Endothelial cell of umbilical vein (primary cell): ENCODE measurements around the gene OR51I2. TPM values are rescaled to one million over a fixed set of nuclear protein-coding genes. Genes with fewer than 3 reads are reported as not detected.

Source experiments
- BruUV-seq: library from RNA; stranded (reverse); fragments of 400-500 nt; replicated peaks from 2 replicates; lab custom pipeline; 2021; lab: Mats Ljungman, UMichigan
- CTCF ChIA-PET: fragments of 300-600, 350-600 bp; sonication (Branson Sonifier 250); formaldehyde crosslinking; loops from one replicate; lab custom pipeline; 2021; ENCODE audit warnings: antibody characterized with exemption, inconsistent platforms; lab: Charles Lee
- POLR2A ChIA-PET: fragments of 300-600, 350-600 bp; sonication (Branson Sonifier 250); formaldehyde crosslinking; loops from one replicate; lab custom pipeline; 2021; ENCODE audit warnings: antibody characterized with exemption, inconsistent platforms; lab: Charles Lee
- DNase-seq: peaks from one replicate; pipeline ENCODE4 v3.0.0-alpha.2; 2011; ENCODE audit warnings: low read depth, low spot score
- FAIRE-seq: peaks from 2 replicates; lab custom pipeline; 2011; peaks lifted over from hg19 to GRCh38; lab: Jason Lieb, UNC
- H2AFZ ChIP-seq: 2 replicates; pipeline ENCODE4 v1.6.0; 2012; ENCODE audit warnings: low read depth, low read length, control low read depth, inconsistent platforms
- H3K27ac ChIP-seq: 2 replicates; pipeline ENCODE4 v1.5.1; 2011; ENCODE audit warnings: low read depth, mild to moderate bottlenecking, control low read depth, low read length, moderate library complexity; ENCODE audit not compliant: insufficient read depth
- H3K27me3 ChIP-seq, 2 experiments: 2 replicates each; pipeline versions ENCODE4 v1.6.0 to v1.6.1; 2011; ENCODE audit warnings: low read length in 2 of 2, mixed read lengths in 1 of 2; ENCODE audit not compliant: control insufficient read depth in 2 of 2, insufficient read depth in 2 of 2
- H3K36me3 ChIP-seq, 2 experiments: 2 replicates in 1 of 2; 3 replicates in 1 of 2; pipeline ENCODE4 v1.5.1; 2011; ENCODE audit warnings: low read length in 2 of 2, mild to moderate bottlenecking in 1 of 2, moderate library complexity in 1 of 2; ENCODE audit not compliant: control insufficient read depth in 2 of 2, insufficient read depth in 2 of 2; ENCODE audit errors: extremely low read depth in 1 of 2
- H3K4me1 ChIP-seq: 3 replicates; pipeline ENCODE4 v1.5.1; 2011; ENCODE audit warnings: mild to moderate bottlenecking, low read length; ENCODE audit not compliant: control insufficient read depth, insufficient read depth; ENCODE audit errors: extremely low read depth
- H3K4me2 ChIP-seq: 2 replicates; pipeline ENCODE4 v1.6.1; 2011; ENCODE audit warnings: low read length, control low read depth, mixed read lengths; ENCODE audit not compliant: insufficient read depth
- H3K4me3 ChIP-seq, 3 experiments: fragments of 200-600 bp in 1 of 3; sonication (generic), shearing (Covaris generic) in 1 of 3; replicated peaks in 1 of 3; 2 replicates each; pipeline ENCODE4 v1.5.1; 2011 to 2016; ENCODE audit warnings: control low read depth in 3 of 3, low read length in 3 of 3, mild to moderate bottlenecking in 2 of 3, inconsistent platforms in 1 of 3, low read depth in 1 of 3, moderate library complexity in 1 of 3; ENCODE audit not compliant: insufficient read depth in 1 of 3
- H3K79me2 ChIP-seq: 2 replicates; pipeline ENCODE4 v1.6.0; 2012; ENCODE audit warnings: low read length, inconsistent platforms; ENCODE audit not compliant: control insufficient read depth, insufficient read depth
- H3K9ac ChIP-seq: replicated peaks from 2 replicates; pipeline ENCODE3; 2011; ENCODE audit warnings: low read length, control low read depth; ENCODE audit not compliant: insufficient read depth; ENCODE audit errors: extremely low read depth
- H3K9me1 ChIP-seq: replicated peaks from 3 replicates; pipeline ENCODE4 v1.6.0; 2011; ENCODE audit warnings: mild to moderate bottlenecking, low read length; ENCODE audit not compliant: control insufficient read depth, insufficient read depth; ENCODE audit errors: extremely low read depth
- H3K9me3 ChIP-seq: replicated peaks from 2 replicates; pipeline ENCODE4 v1.5.1; 2012; ENCODE audit warnings: low read length, inconsistent platforms; ENCODE audit not compliant: control insufficient read depth, insufficient read depth
- H4K20me1 ChIP-seq: replicated peaks from 2 replicates; pipeline ENCODE3; 2011; ENCODE audit warnings: mild to moderate bottlenecking, low read length; ENCODE audit not compliant: control insufficient read depth, insufficient read depth; ENCODE audit errors: extremely low read depth
- CTCF ChIP-seq, 2 donors: IDR thresholded peaks; 1 replicate in 1 of 2; 2 replicates in 1 of 2; pipeline ENCODE4 v1.5.1; 2011; ENCODE audit warnings: low read length in 2 of 2, mild to moderate bottlenecking in 2 of 2, moderate library complexity in 2 of 2, control low read depth in 1 of 2, inconsistent platforms in 1 of 2, low read depth in 1 of 2; ENCODE audit not compliant: insufficient read depth in 1 of 2; ENCODE audit errors: extremely low read depth in 1 of 2
- EZH2 ChIP-seq: IDR thresholded peaks from 2 replicates; pipeline ENCODE4 v1.6.1; 2012; ENCODE audit warnings: borderline replicate concordance, low read depth, mild to moderate bottlenecking, moderate library complexity, low read length, inconsistent platforms; ENCODE audit not compliant: severe bottlenecking
- FOS ChIP-seq: IDR thresholded peaks from 2 replicates; pipeline ENCODE4 v1.6.1; 2011; ENCODE audit warnings: mild to moderate bottlenecking, low read length, moderate library complexity, borderline replicate concordance; ENCODE audit not compliant: insufficient read depth
- GATA2 ChIP-seq: IDR thresholded peaks from 2 replicates; pipeline ENCODE4 v1.7.0; 2011; ENCODE audit warnings: low read depth, mild to moderate bottlenecking, moderate library complexity, mixed read lengths, low read length; ENCODE audit not compliant: insufficient read length, insufficient read depth
- JUN ChIP-seq: IDR thresholded peaks from 2 replicates; pipeline ENCODE4 v1.6.1; 2011; ENCODE audit warnings: borderline replicate concordance, low read depth; ENCODE audit not compliant: insufficient read length, insufficient read depth
- MAX ChIP-seq: IDR thresholded peaks from 2 replicates; pipeline ENCODE4 v1.6.1; 2011; ENCODE audit not compliant: insufficient read depth, insufficient read length
- MYC ChIP-seq: IDR thresholded peaks from one replicate; pipeline ENCODE4 v1.6.1; 2011; ENCODE audit warnings: mild to moderate bottlenecking, low read depth, low read length
- POLR2A ChIP-seq: IDR thresholded peaks from 2 replicates; pipeline ENCODE4 v1.6.1; 2012; ENCODE audit warnings: low read depth, mild to moderate bottlenecking, control low read depth, low read length
- POLR2AphosphoS5 ChIP-seq: IDR thresholded peaks from 2 replicates; pipeline ENCODE4 v1.6.1; 2012; ENCODE audit warnings: low read depth, mild to moderate bottlenecking, control low read depth, low read length, moderate library complexity; ENCODE audit not compliant: insufficient read depth
- dilution Hi-C: fragments of 300-500 bp; cut with MboI; formaldehyde crosslinking; loops from one replicate; pipeline ENCODE4 v1.15.0; 2019; ENCODE audit warnings: low sequenced_read_pairs; ENCODE audit not compliant: extremely low pct_ligation_motif_present
- intact Hi-C: fragments of 100-400 bp; cut with micrococcal nuclease; formaldehyde crosslinking; loops from one replicate; pipeline ENCODE4 v1.10.0; 2022
- polyA plus RNA-seq, 4 experiments: library from polyadenylated mRNA; depleted of rRNA in 3 of 4; stranded (reverse) in 3 of 4; unstranded in 1 of 4; fragments of >200 nt; gene quantifications; 2 replicates each; pipeline versions ENCODE4 v1.2.1 to v1.2.3, GENCODE V29; 2011 to 2012; ENCODE audit warnings: missing spikeins in 1 of 4
- total RNA-seq: library from RNA; stranded (reverse); gene quantifications from 2 replicates; pipeline ENCODE4 v1.2.3, GENCODE V29; 2021

The OR51I2 gene
- total and polyA plus RNA-seq, 2 donors (not counting 3 experiments of a cell fraction or from before 2014, with no cell fraction given): not detected

- Histone ChIP-seq H3K27me3 (peaks cover 0 to 3% of the 10 kb centered on the region in 2 experiments), H3K9me1 (no peaks in the 10 kb centered on the region), H2AFZ (no peak overlapping the region), H3K36me3 (no peaks in the 10 kb centered on the region), H4K20me1 (no peaks in the 10 kb centered on the region), H3K4me3 (no peak overlapping the region), H3K4me1 (no peaks in the 10 kb centered on the region), H3K9ac (no peak overlapping the region), H3K9me3 (no peaks in the 10 kb centered on the region), H3K27ac (no peak overlapping the region), H3K4me2 (no peak overlapping the region), H3K79me2 (no peaks in the 10 kb centered on the region)
- TF ChIP-seq CTCF (IDR thresholded peaks at IDR 0.05; ENCODE audit: extremely low read depth in 1 of 2, insufficient read depth in 1 of 2, low read depth in 1 of 2, low read length in 2 of 2): no peak
- TF ChIP-seq GATA2: no peak
- TF ChIP-seq POLR2AphosphoS5: no peak
- no peak for TF ChIP-seq MYC
- TF ChIP-seq MAX: no peak
- no peak for TF ChIP-seq POLR2A
- TF ChIP-seq FOS: no peak
- no peak for TF ChIP-seq JUN
- no peak for TF ChIP-seq EZH2
- DNase-seq (no peak), FAIRE-seq (no peak)
- dilution Hi-C loops (no loop called here), intact Hi-C loops (no loop called here)
- POLR2A ChIA-PET: no interaction called here
- BruUV-seq: no TSS peak
- CTCF ChIA-PET: interaction anchor here (1.5 kb wide), 1 partner anchor 386 kb away, joined by 3 read pairs; no protein-coding TSS in a partner anchor
These were observed 56.4 kb downstream of the OR51I2 start for GRCh38 chr11:5505363-5506048.

Other genes with a start within 250 kb of the OR51I2 start
- not detected in 2 replicates for gene OR51V1, start 248.6 kb upstream of the OR51I2 start, total RNA-seq
- gene OR51V1, start 248.6 kb upstream of the OR51I2 start, polyA plus RNA-seq: not detected in 2 replicates
- gene HBB, start 222.3 kb upstream of the OR51I2 start, total RNA-seq: not detected in 2 replicates
- gene HBB, start 222.3 kb upstream of the OR51I2 start, polyA plus RNA-seq: not detected in 2 replicates
- gene HBD, start 214.8 kb upstream of the OR51I2 start, total RNA-seq: not detected in 2 replicates
- gene HBD, start 214.8 kb upstream of the OR51I2 start, polyA plus RNA-seq: not detected in 2 replicates
- not detected in 2 replicates for gene HBG1, start 199.5 kb upstream of the OR51I2 start, total RNA-seq
- 0.72 TPM in 1 of 2 replicates, not detected in the other for gene HBG1, start 199.5 kb upstream of the OR51I2 start, polyA plus RNA-seq
- gene HBG2, start 194.5 kb upstream of the OR51I2 start, total RNA-seq: not detected in 2 replicates
- 1.2 TPM in 1 of 2 replicates, not detected in the other for gene HBG2, start 194.5 kb upstream of the OR51I2 start, polyA plus RNA-seq
- not detected in 2 replicates for gene HBE1, start 179.4 kb upstream of the OR51I2 start, total RNA-seq
- 0.32 and 0.37 TPM in 2 replicates for gene HBE1, start 179.4 kb upstream of the OR51I2 start, polyA plus RNA-seq
- gene OR51B4, start 147.4 kb upstream of the OR51I2 start, total RNA-seq: not detected in 2 replicates
- gene OR51B4, start 147.4 kb upstream of the OR51I2 start, polyA plus RNA-seq: 0.08 TPM in 1 of 2 replicates, not detected in the other
- gene OR51B2, start 125.0 kb upstream of the OR51I2 start, total RNA-seq: not detected in 2 replicates
- gene OR51B2, start 125.0 kb upstream of the OR51I2 start, polyA plus RNA-seq: not detected in 2 replicates
- gene OR51B5, start 105.8 kb upstream of the OR51I2 start, total RNA-seq: not detected in 2 replicates
- 0.07 TPM in 1 of 2 replicates, not detected in the other for gene OR51B5, start 105.8 kb upstream of the OR51I2 start, polyA plus RNA-seq
- gene OR51B6, start 97.8 kb upstream of the OR51I2 start, total RNA-seq: not detected in 2 replicates
- not detected in 2 replicates for gene OR51B6, start 97.8 kb upstream of the OR51I2 start, polyA plus RNA-seq
- not detected in 2 replicates for gene OR51M1, start 65.5 kb upstream of the OR51I2 start, total RNA-seq
- not detected in 2 replicates for gene OR51M1, start 65.5 kb upstream of the OR51I2 start, polyA plus RNA-seq
- gene OR51Q1, start 27.2 kb upstream of the OR51I2 start, total RNA-seq: not detected in 2 replicates
- not detected in 2 replicates for gene OR51Q1, start 27.2 kb upstream of the OR51I2 start, polyA plus RNA-seq
- not detected in 2 replicates for gene OR51I1, start 7.8 kb upstream of the OR51I2 start, total RNA-seq
- 0.10 TPM in 1 of 2 replicates, not detected in the other for gene OR51I1, start 7.8 kb upstream of the OR51I2 start, polyA plus RNA-seq
- gene OR52D1, start 39.4 kb downstream of the OR51I2 start, total RNA-seq: not detected in 2 replicates
- not detected in 2 replicates for gene OR52D1, start 39.4 kb downstream of the OR51I2 start, polyA plus RNA-seq
- gene UBQLN3, start 60.6 kb downstream of the OR51I2 start, total RNA-seq: not detected in 2 replicates
- not detected in 2 replicates for gene UBQLN3, start 60.6 kb downstream of the OR51I2 start, polyA plus RNA-seq
- 0.28 and 0.33 TPM in 2 replicates for gene UBQLNL, start 67.4 kb downstream of the OR51I2 start, total RNA-seq
- 0.48 and 0.54 TPM in 2 replicates for gene UBQLNL, start 67.4 kb downstream of the OR51I2 start, polyA plus RNA-seq
- not detected in 2 replicates for gene OR52H1, start 99.2 kb downstream of the OR51I2 start, total RNA-seq
- gene OR52H1, start 99.2 kb downstream of the OR51I2 start, polyA plus RNA-seq: 0.30 and 0.33 TPM in 2 replicates
- gene OR52B6, start 131.6 kb downstream of the OR51I2 start, total RNA-seq: not detected in 2 replicates
- gene OR52B6, start 131.6 kb downstream of the OR51I2 start, polyA plus RNA-seq: not detected in 2 replicates
- gene TRIM6, start 147.3 kb downstream of the OR51I2 start, total RNA-seq: 4.8 and 5.6 TPM in 2 replicates
- 3.3 and 3.9 TPM in 2 replicates for gene TRIM6, start 147.3 kb downstream of the OR51I2 start, polyA plus RNA-seq
- gene TRIM34, start 175.7 kb downstream of the OR51I2 start, total RNA-seq: 5.2 and 6.7 TPM in 2 replicates
- gene TRIM34, start 175.7 kb downstream of the OR51I2 start, polyA plus RNA-seq: 14.6 and 15.2 TPM in 2 replicates
- gene TRIM5, start 235.8 kb downstream of the OR51I2 start, total RNA-seq: 54.5 and 61.4 TPM in 2 replicates
- gene TRIM5, start 235.8 kb downstream of the OR51I2 start, polyA plus RNA-seq: 46.0 and 57.3 TPM in 2 replicates
- 73.4 and 110 TPM in 2 replicates for gene TRIM22, start 240.5 kb downstream of the OR51I2 start, total RNA-seq
- gene TRIM22, start 240.5 kb downstream of the OR51I2 start, polyA plus RNA-seq: 67.5 and 73.5 TPM in 2 replicates